Right atrium auricular region (tissue), 2 donors: ENCODE measurements around the gene KCTD16. TPM values are rescaled to one million over a fixed set of nuclear protein-coding genes. Genes with fewer than 3 reads are reported as not detected.

Experiments
- DNase-seq: peaks from one replicate; pipeline ENCODE4 v3.0.0-alpha.2; 2019; ENCODE audit warnings: low spot score
- H3K27ac ChIP-seq, 2 donors: fragments of 200-600 bp; sonication (generic); 1 replicate in 1 of 2; 2 replicates in 1 of 2; pipeline ENCODE4 v1.5.1; 2016 to 2019
- H3K27me3 ChIP-seq, 2 donors: fragments of 200-600 bp; sonication (generic); one replicate each; pipeline versions ENCODE4 v1.5.1 to v1.6.0; 2017 to 2019
- H3K36me3 ChIP-seq: fragments of 200-600 bp; sonication (generic); one replicate; pipeline ENCODE4 v1.5.1; 2016
- H3K4me1 ChIP-seq, 2 donors: fragments of 200-600 bp; sonication (generic); one replicate each; pipeline versions ENCODE4 v1.5.1 to v1.6.0; 2017 to 2019
- H3K4me3 ChIP-seq, 2 donors: fragments of 200-600 bp; sonication (generic); 1 replicate in 1 of 2; 2 replicates in 1 of 2; pipeline ENCODE4 v1.5.1; 2017 to 2019; ENCODE audit warnings: mild to moderate bottlenecking in 1 of 2, moderate library complexity in 1 of 2
- H3K9me3 ChIP-seq, 2 donors: fragments of 200-600 bp; sonication (generic); one replicate each; pipeline ENCODE4 v1.5.1; 2019
- total RNA-seq, 2 donors: library from RNA; depleted of rRNA; stranded (reverse); fragments of >200 nt; gene quantifications; one replicate each; pipeline ENCODE4 v1.1.0, GENCODE V29; 2016
- TF ChIP-seq, protein P1 (sequence below), 2 donors: fragments of 200-600 bp; sonication (generic); IDR thresholded peaks; one replicate each; pipeline ENCODE4 v1.5.1; 2019; ENCODE audit warnings: antibody characterized with exemption in 2 of 2

Gene KCTD16
- total RNA-seq, 2 donors from 2014 or later = 0.04 to 0.28 TPM

DNA sequence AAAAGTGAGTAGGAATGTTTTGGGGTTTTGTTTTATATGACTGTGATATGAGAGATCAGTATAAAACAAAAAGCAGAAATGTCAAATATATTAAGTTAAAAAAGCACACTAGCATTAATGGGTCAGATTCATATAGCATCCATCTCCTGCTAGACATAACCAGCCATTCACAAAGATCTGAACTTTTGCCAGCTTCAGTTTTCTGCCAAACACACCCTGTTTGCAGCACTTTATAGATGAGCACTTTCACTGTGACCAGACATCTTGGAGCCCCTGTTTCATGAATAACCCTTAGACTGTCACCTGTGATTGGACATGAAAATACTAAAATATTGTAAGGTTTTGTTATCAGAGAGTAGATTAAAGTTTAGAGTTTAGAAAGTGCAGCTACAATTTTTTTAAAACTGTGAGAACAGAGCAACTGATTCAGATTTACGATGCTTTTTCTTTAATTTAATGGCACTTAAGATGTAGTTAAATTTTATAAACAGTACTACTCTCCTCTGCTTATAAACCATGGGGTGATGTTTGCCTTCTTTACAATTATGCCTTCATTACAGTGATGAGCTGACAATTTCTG, 142.6 kb downstream of the KCTD16 start:
- Histone ChIP-seq H3K4me3 (no peak overlapping the region), H3K27ac (no peak overlapping the region), H3K9me3 (no peaks in the 10 kb centered on the region), H3K27me3 (no peaks in the 10 kb centered on the region), H3K4me1 (peaks cover 0 to 9% of the 10 kb centered on the region in 2 donors), H3K36me3 (no peaks in the 10 kb centered on the region)
- TF ChIP-seq, protein P1, sequence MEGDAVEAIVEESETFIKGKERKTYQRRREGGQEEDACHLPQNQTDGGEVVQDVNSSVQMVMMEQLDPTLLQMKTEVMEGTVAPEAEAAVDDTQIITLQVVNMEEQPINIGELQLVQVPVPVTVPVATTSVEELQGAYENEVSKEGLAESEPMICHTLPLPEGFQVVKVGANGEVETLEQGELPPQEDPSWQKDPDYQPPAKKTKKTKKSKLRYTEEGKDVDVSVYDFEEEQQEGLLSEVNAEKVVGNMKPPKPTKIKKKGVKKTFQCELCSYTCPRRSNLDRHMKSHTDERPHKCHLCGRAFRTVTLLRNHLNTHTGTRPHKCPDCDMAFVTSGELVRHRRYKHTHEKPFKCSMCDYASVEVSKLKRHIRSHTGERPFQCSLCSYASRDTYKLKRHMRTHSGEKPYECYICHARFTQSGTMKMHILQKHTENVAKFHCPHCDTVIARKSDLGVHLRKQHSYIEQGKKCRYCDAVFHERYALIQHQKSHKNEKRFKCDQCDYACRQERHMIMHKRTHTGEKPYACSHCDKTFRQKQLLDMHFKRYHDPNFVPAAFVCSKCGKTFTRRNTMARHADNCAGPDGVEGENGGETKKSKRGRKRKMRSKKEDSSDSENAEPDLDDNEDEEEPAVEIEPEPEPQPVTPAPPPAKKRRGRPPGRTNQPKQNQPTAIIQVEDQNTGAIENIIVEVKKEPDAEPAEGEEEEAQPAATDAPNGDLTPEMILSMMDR (IDR thresholded peaks at IDR 0.05) = no peak
- no peak for DNase-seq

DNA sequence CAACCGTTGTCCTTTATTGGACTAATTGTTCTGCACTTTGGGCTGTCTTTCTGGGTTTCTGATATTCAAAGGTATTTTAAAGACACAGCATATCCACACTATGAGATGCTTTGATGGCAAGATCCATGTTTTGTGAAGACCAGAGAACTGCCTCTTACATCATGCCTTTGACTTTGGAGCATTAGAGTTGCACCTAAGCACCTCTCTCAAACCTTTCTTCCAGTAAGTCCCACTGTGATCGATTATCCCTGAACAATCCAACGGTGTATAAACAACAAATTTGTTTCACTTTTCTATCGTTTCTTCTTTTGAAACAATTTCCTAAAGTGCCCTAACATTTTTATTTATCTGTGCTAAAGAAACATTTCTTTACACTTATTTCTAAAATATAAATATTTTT, 144.4 kb downstream of the KCTD16 start:
- TF ChIP-seq, protein P1 (IDR thresholded peaks at IDR 0.05) = no peak
- no peak overlapping the region for H3K4me3 ChIP-seq
- no peaks in the 10 kb centered on the region for H3K4me1 ChIP-seq
- no peak overlapping the region for H3K27ac ChIP-seq
- H3K27me3 ChIP-seq = no peaks in the 10 kb centered on the region
- no peaks in the 10 kb centered on the region for H3K36me3 ChIP-seq
- H3K9me3 ChIP-seq = no peaks in the 10 kb centered on the region
- no peak for DNase-seq

DNA sequence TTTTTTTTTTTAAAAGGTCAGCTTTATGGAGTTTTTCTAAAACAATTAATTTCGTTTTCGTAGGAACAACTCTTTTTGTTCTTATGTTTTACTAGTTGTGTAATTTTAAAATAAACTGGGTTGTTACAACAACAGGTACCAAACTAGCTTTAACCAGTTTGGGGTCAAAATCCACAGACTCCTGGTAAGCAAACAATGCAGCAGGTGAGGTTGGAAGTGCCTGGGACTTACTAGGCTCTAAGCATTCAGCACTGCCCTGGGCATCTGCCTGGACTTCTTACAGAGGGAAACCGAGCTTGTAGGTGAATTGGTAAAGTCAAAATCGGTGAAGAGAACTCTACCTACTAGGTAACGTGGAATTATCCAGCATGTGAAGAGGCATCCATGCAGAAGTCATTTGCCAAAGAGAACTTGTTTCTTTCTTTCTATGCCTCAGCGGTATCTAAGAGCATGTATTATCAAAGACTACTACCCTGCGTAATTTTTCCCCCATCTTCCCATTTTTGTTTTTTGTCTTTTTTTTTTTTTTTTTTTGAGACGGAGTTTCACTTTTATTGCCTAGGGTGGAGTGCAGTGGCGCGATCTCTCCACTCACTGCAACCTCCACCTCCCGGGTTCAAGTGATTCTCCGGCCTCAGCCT, 145.4 kb downstream of the KCTD16 start:
- Histone ChIP-seq H3K27ac (no peak overlapping the region), H3K4me3 (no peak overlapping the region)

DNA sequence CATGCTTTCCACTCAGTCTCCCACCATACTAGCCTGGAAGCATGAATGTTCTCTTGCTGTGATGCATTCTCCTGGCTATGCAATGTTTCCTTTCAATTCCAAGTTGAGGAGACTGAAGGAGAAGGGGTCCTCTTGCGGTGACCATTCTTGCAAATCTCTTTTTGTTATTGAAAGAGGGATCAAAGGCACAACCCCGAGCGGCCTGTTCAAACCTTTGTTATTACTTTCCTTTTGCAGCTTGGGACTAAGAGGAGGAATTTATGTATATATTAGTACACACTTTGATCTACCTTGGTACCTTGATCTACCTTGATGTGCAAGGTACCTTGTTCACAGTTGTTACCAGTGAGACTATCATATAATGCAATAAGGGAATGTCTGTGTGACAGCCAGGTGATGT, 147.3 kb downstream of the KCTD16 start:
- H3K4me3 ChIP-seq = no peak overlapping the region
- H3K27me3 ChIP-seq = no peaks in the 10 kb centered on the region
- no peak overlapping the region for H3K27ac ChIP-seq
- no peaks in the 10 kb centered on the region for H3K4me1 ChIP-seq
- H3K36me3 ChIP-seq = no peaks in the 10 kb centered on the region
- DNase-seq = no peak
- TF ChIP-seq, protein P1 (IDR thresholded peaks at IDR 0.05) = no peak
- H3K9me3 ChIP-seq = no peaks in the 10 kb centered on the region

More for the DNA sequence above, 145.4 kb downstream of the KCTD16 start:
- Histone ChIP-seq H3K9me3 (no peaks in the 10 kb centered on the region), H3K4me1 (no peaks in the 10 kb centered on the region), H3K36me3 (no peaks in the 10 kb centered on the region), H3K27me3 (no peaks in the 10 kb centered on the region)
- TF ChIP-seq, protein P1 (IDR thresholded peaks at IDR 0.05) = no peak
- no peak for DNase-seq

DNA sequence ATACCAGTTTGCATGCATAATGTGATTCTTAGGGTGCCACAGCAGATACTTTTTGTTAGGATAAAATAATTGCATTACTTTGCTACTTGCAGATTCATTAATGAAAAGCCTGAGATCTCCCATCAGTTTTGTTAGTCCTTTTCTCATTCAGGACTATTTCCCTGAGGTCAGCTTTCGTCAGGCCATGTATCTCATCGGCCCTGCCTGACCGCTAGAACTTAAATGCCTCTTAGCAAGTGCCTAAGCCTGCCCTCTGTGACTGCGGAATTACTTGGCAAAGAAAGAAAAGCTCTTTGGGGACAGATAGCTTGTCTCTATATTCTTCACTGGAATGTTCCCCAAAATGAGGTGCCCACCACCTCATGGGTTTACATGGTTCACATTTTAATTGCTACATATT, 147.8 kb downstream of the KCTD16 start:
- DNase-seq = no peak
- Histone ChIP-seq H3K9me3 (no peaks in the 10 kb centered on the region), H3K27ac (no peak overlapping the region), H3K4me3 (no peak overlapping the region), H3K36me3 (no peaks in the 10 kb centered on the region), H3K27me3 (no peaks in the 10 kb centered on the region), H3K4me1 (no peaks in the 10 kb centered on the region)
- TF ChIP-seq, protein P1 (IDR thresholded peaks at IDR 0.05) = no peak

DNA sequence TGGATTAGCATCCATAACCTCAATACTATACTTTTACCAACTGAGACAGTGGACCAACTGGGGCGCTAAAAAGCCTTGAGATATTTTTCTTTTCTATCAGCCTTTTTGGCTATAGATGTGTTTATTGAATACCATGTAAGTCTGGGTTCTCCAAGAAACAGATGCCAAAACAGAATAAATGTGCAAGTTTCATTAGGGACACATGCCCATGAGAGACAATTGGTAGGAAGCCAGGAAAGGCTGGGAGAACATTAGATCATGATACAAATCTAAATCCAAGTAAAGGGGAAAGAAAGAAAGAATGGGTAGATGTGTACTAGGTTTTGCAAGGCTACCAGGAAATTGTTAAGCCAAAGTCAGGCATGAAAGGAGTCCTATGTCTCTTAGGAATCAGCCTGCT, 152.5 kb downstream of the KCTD16 start:
- TF ChIP-seq, protein P1 (IDR thresholded peaks at IDR 0.05) = no peak
- Histone ChIP-seq H3K27me3 (no peaks in the 10 kb centered on the region), H3K9me3 (no peaks in the 10 kb centered on the region), H3K27ac (no peak overlapping the region), H3K36me3 (no peaks in the 10 kb centered on the region), H3K4me1 (no peaks in the 10 kb centered on the region), H3K4me3 (no peak overlapping the region)
- no peak for DNase-seq
